Measurements from ENCODE around the gene ITPK1. TPM values are rescaled to one million over a fixed set of nuclear protein-coding genes. Genes with fewer than 3 reads are reported as not detected.
"Not testable (repeated sequence)": the region's sequence is repeated elsewhere in the genome, so short reads cannot be mapped to it uniquely, and the experiment has no call there.

The ITPK1 gene
- total RNA-seq, 1 experiment from 2014 or later: 66.2 TPM

DNA sequence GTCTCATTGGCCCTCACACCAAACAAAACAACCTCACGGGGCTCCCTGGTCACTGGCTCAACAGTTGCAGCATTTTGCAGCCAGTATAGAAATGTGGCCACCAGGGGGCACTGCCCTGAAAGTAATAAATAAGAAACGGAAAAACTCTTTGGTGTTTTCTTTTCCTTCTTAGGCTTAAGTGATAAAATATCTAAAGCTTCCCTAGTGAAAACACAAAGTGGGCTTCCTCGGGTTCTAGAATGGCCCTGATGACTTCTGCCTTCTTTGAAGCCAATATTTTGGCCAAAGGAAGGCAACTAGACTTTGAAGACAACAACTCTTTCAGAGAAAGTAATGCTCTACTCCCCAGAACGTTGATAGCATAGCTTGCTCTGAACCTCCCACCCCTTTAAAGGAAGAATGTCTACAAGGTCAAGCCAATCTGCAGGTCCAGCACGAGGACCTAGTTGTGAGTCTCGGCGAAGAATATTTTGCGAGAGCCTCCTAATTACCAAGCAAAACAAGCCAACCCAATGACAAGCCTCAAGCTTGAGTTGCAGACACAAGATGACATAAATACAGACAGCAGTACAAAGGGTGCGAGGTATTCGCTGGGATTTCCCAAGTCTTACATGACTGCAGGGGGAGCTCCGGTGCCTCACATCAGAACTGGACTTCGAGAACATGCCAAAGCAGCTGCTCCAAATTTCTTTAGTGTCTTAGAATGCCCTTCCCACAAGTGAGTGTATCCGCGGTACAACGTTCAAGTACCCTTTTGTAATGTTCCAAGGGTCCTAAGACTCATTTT is 2.6 kb downstream of the ITPK1 start:
- DNase-seq (peak; percentile 84), ATAC-seq (peak; percentile 26)
- Histone ChIP-seq H3F3A (ENCODE audit: low read length, unreplicated experiment) (no peaks in the 10 kb centered on the region), H3K79me2 (ENCODE audit: low read length) (peaks cover 69% of the 10 kb centered on the region), H3K36me3 (ENCODE audit: low read depth, low read length) (no peaks in the 10 kb centered on the region), H4K20me1 (ENCODE audit: low read length) (no peaks in the 10 kb centered on the region), H3K27ac (ENCODE audit: low read length) (no peak overlapping the region), H3K9ac (ENCODE audit: low read length) (no peak overlapping the region; the same call in 1 of the 2 replicates), H3K4me1 (ENCODE audit: insufficient read depth, low read length) (peaks cover 21% of the 10 kb centered on the region), H3K4me2 (ENCODE audit: low read length) (peak overlapping the region; percentile 98), H3K27me3 (ENCODE audit: low read length) (no peaks in the 10 kb centered on the region), H3K9me2 (replicated peaks; ENCODE audit: low read length) (no peaks in the 10 kb centered on the region), H3K9me3 (ENCODE audit: low read length) (no peaks in the 10 kb centered on the region), H2AFZ (ENCODE audit: low read length) (peak overlapping the region; percentile 11), H3K4me3 (ENCODE audit: low read length) (peak overlapping the region; percentile 94)
- ChIA-PET CTCF (interaction anchor here (0.5 to 2.5 kb wide), 16 partner anchors 18 to 941 kb away, joined by 3 to 15 read pairs (median 4); partner anchors contain the start of genes GON7 and UBR7), POLR2A (ENCODE audit: unreplicated experiment) (no interaction called here)
- intact Hi-C loops (cut with micrococcal nuclease): loop anchor here (1.0 to 10.0 kb wide), 6 partner anchors 26 to 506 kb away; no protein-coding TSS in a partner anchor
- no TSS peak for BruUV-seq (replicated peaks)
- TF ChIP-seq, protein P1, sequence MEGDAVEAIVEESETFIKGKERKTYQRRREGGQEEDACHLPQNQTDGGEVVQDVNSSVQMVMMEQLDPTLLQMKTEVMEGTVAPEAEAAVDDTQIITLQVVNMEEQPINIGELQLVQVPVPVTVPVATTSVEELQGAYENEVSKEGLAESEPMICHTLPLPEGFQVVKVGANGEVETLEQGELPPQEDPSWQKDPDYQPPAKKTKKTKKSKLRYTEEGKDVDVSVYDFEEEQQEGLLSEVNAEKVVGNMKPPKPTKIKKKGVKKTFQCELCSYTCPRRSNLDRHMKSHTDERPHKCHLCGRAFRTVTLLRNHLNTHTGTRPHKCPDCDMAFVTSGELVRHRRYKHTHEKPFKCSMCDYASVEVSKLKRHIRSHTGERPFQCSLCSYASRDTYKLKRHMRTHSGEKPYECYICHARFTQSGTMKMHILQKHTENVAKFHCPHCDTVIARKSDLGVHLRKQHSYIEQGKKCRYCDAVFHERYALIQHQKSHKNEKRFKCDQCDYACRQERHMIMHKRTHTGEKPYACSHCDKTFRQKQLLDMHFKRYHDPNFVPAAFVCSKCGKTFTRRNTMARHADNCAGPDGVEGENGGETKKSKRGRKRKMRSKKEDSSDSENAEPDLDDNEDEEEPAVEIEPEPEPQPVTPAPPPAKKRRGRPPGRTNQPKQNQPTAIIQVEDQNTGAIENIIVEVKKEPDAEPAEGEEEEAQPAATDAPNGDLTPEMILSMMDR (conservative IDR thresholded peaks at IDR 0.05; ENCODE audit: low read depth, low read length): peak; percentile 71
- TF ChIP-seq EZH2 (IDR thresholded peaks at IDR 0.05; ENCODE audit: low read length, unreplicated experiment): no peak

DNA sequence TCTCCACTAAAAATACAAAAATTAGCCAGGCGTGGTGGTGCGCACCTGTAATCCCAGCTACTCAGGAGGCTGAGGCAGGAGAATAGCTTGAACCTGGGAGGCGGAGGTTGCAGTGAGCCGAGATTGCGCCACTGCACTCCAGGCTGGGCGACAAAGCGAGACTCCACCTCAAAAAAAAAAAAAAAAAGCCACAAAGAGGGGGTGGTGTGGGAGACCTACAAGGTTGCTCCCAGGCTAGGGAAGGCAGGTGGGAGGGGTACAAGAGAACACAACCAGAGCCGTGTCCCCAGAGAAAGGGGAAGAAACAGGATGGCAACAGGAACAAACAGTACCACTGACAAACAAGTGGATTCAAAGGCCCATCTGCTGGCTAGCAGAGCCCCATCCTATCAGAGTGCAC is 4.2 kb downstream of the ITPK1 start:
- ATAC-seq; H3K27me3 ChIP-seq (ENCODE audit: low read length); H3K9me3 ChIP-seq (ENCODE audit: low read length); H3F3A ChIP-seq (ENCODE audit: low read length, unreplicated experiment); H3K4me2 ChIP-seq (ENCODE audit: low read length); H3K9me2 ChIP-seq (replicated peaks; ENCODE audit: low read length); POLR2A ChIA-PET (ENCODE audit: unreplicated experiment); H3K4me3 ChIP-seq (ENCODE audit: low read length); H4K20me1 ChIP-seq (ENCODE audit: low read length); H2AFZ ChIP-seq (ENCODE audit: low read length); H3K36me3 ChIP-seq (ENCODE audit: low read depth, low read length); H3K9ac ChIP-seq (ENCODE audit: low read length); DNase-seq; BruUV-seq (replicated peaks); CTCF ChIA-PET; H3K27ac ChIP-seq (ENCODE audit: low read length): not testable (repeated sequence)
- Histone ChIP-seq H3K79me2 (ENCODE audit: low read length) (peaks cover 85% of the 10 kb centered on the region), H3K4me1 (ENCODE audit: insufficient read depth, low read length) (peaks cover 19% of the 10 kb centered on the region)
- intact Hi-C loops (cut with micrococcal nuclease): loop anchor here (10.0 kb wide), 1 partner anchor 63 kb away; no protein-coding TSS in a partner anchor

DNA sequence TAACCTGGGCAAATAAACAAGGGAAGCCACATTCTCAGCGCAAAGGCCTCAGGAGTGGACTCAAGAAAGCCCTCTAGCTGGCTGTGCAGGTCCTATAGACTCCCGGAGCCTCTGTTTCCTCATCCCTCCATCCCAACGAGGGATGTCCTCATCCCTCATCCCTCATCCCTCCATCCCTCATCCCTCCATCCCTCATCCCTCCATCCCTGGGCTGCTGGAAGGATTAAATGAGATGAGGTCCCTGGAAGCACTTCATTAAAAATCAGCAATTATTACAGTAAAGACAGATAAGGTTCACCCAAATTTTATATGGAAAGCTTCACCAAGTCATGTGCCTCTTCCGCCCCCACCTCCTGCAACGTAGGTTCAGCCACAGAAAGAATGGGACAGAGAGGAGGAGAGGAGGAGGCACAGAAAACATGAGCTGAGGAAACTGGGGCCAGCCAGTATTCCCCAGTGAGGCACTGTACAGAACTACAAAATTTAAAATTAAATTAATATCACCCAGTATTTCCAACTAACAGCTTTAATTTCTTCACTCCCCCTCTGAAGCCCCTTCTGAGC is 4.8 kb downstream of the ITPK1 start:
- CTCF ChIA-PET: no interaction called here
- POLR2A ChIA-PET (ENCODE audit: unreplicated experiment): no interaction called here

More for the DNA sequence above, 4.8 kb downstream of the ITPK1 start:
- intact Hi-C loops (cut with micrococcal nuclease): loop anchor here (10.0 kb wide), 1 partner anchor 64 kb away; no protein-coding TSS in a partner anchor
- Histone ChIP-seq H3K4me1 (ENCODE audit: insufficient read depth, low read length) (peaks cover 18% of the 10 kb centered on the region), H3K36me3 (ENCODE audit: low read depth, low read length) (no peaks in the 10 kb centered on the region), H3K27me3 (ENCODE audit: low read length) (no peaks in the 10 kb centered on the region), H4K20me1 (ENCODE audit: low read length) (no peaks in the 10 kb centered on the region), H3K27ac (ENCODE audit: low read length) (no peak overlapping the region), H3K9me2 (replicated peaks; ENCODE audit: low read length) (no peaks in the 10 kb centered on the region), H3F3A (ENCODE audit: low read length, unreplicated experiment) (no peaks in the 10 kb centered on the region), H3K4me2 (ENCODE audit: low read length) (no peak overlapping the region), H3K9me3 (ENCODE audit: low read length) (no peaks in the 10 kb centered on the region), H3K9ac (ENCODE audit: low read length) (no peak overlapping the region), H3K4me3 (ENCODE audit: low read length) (no peak overlapping the region), H3K79me2 (ENCODE audit: low read length) (peaks cover 91% of the 10 kb centered on the region), H2AFZ (ENCODE audit: low read length) (no peak overlapping the region)
- ATAC-seq: no peak
- TF ChIP-seq, protein P1 (conservative IDR thresholded peaks at IDR 0.05; ENCODE audit: low read depth, low read length): no peak
- TF ChIP-seq EZH2phosphoT487 (IDR thresholded peaks at IDR 0.05; ENCODE audit: borderline replicate concordance, low read length) (no peak), EZH2 (IDR thresholded peaks at IDR 0.05; ENCODE audit: low read length, unreplicated experiment) (no peak)
- BruUV-seq (replicated peaks): no TSS peak
- DNase-seq: no peak

All from PC-3 (cell line).